ENCODE data around the gene THRA. TPM values are rescaled to one million over a fixed set of nuclear protein-coding genes. Genes with fewer than 3 reads are reported as not detected.

Gene THRA
- total and polyA plus RNA-seq, 2 of the 8 experiments (the other 6 are each of a cell fraction or from before 2014, with no cell fraction given) = 6.4 to 10.2 TPM

DNA sequence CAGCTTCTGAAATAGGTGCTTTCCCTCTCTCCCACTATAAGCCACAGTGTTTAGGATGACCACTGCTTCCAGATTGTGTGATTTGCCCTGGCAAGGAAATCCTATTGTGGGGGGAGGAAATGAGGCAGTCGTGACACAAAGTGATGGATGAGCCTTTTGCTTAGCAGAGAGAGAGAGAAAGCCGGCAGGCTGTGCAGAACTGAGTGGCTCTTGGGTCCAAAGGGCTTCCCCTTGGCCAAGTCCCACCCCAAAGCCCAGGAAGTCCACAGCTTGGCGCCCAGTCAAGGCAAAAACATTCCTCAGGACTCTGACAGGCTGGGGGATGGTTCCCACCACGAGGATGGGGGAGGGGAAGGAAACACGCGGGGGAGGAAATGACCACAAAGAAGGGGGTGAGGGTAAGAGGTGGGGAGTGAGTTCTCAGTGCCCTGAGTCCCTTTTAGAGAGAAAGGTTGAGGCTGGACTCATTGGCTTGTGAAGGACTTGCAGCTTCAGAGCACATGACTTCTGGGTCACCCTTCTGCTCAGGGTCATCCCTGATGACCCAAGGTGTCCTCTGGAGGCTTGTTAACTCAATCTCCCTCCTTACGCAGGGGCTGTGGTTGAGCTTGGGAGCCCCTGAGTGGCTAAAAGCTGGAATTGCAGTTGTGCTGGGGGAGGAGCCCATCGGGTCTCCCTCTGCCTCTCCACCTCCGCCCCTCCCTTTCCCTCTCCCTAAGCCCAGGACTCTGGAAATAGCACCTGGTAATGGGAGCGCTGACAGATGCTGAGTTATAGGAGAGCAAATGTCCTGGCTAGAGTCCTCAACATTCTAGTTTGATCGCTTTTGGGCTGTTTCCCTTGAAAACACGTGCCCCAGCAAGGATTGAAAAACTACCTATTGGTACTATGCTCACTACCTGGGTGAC, 48.7 kb downstream of the THRA start (continued):
- TF ChIP-seq HDAC6 (IDR thresholded peaks at IDR 0.05; ENCODE audit: low read depth, low read length) (no peak), CBX5 (IDR thresholded peaks at IDR 0.05; ENCODE audit: low read depth, low read length) (no peak), RBBP5 (IDR thresholded peaks at IDR 0.05; ENCODE audit: borderline replicate concordance, low read depth, low read length) (peak; percentile 60; the same call in 1 of the 2 replicates), RNF2 (IDR thresholded peaks at IDR 0.05; ENCODE audit: borderline replicate concordance, low read depth, low read length, missing control alignments, poor library complexity, severe bottlenecking) (no peak), SAP30 (IDR thresholded peaks at IDR 0.05; ENCODE audit: insufficient read depth, insufficient replicate concordance, low read length) (no peak), GABPA (IDR thresholded peaks at IDR 0.05; ENCODE audit: borderline replicate concordance, insufficient read depth, low read length) (peak; percentile 19; the same call in 1 of the 2 replicates), FOSL1 (IDR thresholded peaks at IDR 0.05; ENCODE audit: insufficient read depth, low read depth, low read length) (no peak), CHD1 (IDR thresholded peaks at IDR 0.05; ENCODE audit: low read depth, low read length) (no peak), TBP (IDR thresholded peaks at IDR 0.05; ENCODE audit: low read depth, low read length) (0 out of 2 replicates have a peak, but pooled peaks have one; percentile 34), PHF8 (conservative IDR thresholded peaks at IDR 0.05; ENCODE audit: low read depth, low read length) (no peak), EP300 (IDR thresholded peaks at IDR 0.05; ENCODE audit: borderline replicate concordance in 1 of 2, low read depth in 2 of 2, low read length in 2 of 2) (no peak), EZH2 (IDR thresholded peaks at IDR 0.05; ENCODE audit: low read depth, low read length, severe bottlenecking) (no peak), SIX5 (IDR thresholded peaks at IDR 0.05; ENCODE audit: low read depth, low read length) (no peak), HDAC2 (IDR thresholded peaks at IDR 0.05; ENCODE audit: borderline replicate concordance in 1 of 2, low read depth in 2 of 2, low read length in 2 of 2) (no peak), NRF1 (IDR thresholded peaks at IDR 0.05; ENCODE audit: low read depth, low read length) (no peak), CTBP2 (IDR thresholded peaks at IDR 0.05; ENCODE audit: borderline replicate concordance, insufficient read depth, insufficient read length, low read length) (no peak), ZNF274 (IDR thresholded peaks at IDR 0.05; ENCODE audit: borderline replicate concordance, extremely low read depth, low read length) (no peak), SP2 (IDR thresholded peaks at IDR 0.05; ENCODE audit: low read length) (no peak), CHD2 (IDR thresholded peaks at IDR 0.05; ENCODE audit: low read length) (0 out of 2 replicates have a peak, but pooled peaks have one; percentile 15), EGR1 (IDR thresholded peaks at IDR 0.05; ENCODE audit: borderline replicate concordance, low read depth, low read length) (0 out of 2 replicates have a peak, but pooled peaks have one; percentile 7)
- TF ChIP-seq, protein P1, sequence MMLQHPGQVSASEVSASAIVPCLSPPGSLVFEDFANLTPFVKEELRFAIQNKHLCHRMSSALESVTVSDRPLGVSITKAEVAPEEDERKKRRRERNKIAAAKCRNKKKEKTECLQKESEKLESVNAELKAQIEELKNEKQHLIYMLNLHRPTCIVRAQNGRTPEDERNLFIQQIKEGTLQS (IDR thresholded peaks at IDR 0.05; ENCODE audit: insufficient read depth, low read depth, low read length) = no peak

Data from H1 (cell line).